Measurements from ENCODE around the gene OR10A7.
A peak's percentile ranks its signal among the peaks of the same experiment; 100 is the strongest.
"Not testable (repeated sequence)": the region's sequence is repeated elsewhere in the genome, so short reads cannot be mapped to it uniquely, and the experiment has no call there.

OR10A7 gene

GRCh38 chr12:55220725-55221124, at the start of gene OR10A7:
OR10A7 (plus strand) TSS chr12:55221025; CDS start chr12:55221025, 0 bp downstream.
- DNase-seq = no peak

- DNase-seq = no peak
Observed at GRCh38 chr12:55171445-55171844, 49.4 kb upstream of the OR10A7 start.

- not testable (repeated sequence) for DNase-seq
Observed at GRCh38 chr12:55171846-55172245, 49.0 kb upstream of the OR10A7 start.

GRCh38 chr12:55172686-55173085, 48.1 kb upstream of the OR10A7 start:
- DNase-seq = no peak

- DNase-seq = no peak
Observed at GRCh38 chr12:55173456-55173855, 47.4 kb upstream of the OR10A7 start.

- DNase-seq = no peak
Observed at GRCh38 chr12:55188573-55188972, 32.3 kb upstream of the OR10A7 start.

GRCh38 chr12:55188974-55189556, 31.8 kb upstream of the OR10A7 start:
- peak; percentile 72 for DNase-seq

GRCh38 chr12:55194382-55194781, 26.4 kb upstream of the OR10A7 start:
- DNase-seq = no peak

- no peak for DNase-seq
Observed at GRCh38 chr12:55226523-55226922, 5.7 kb downstream of the OR10A7 start.

- DNase-seq = no peak
Observed at GRCh38 chr12:55227643-55228042, 6.8 kb downstream of the OR10A7 start.

GRCh38 chr12:55244309-55244708, 23.5 kb downstream of the OR10A7 start, which contains the start of gene OR6C74:
OR6C74 (plus strand) TSS chr12:55244609; CDS start chr12:55247288, 2,679 bp downstream.
- DNase-seq = no peak

GRCh38 chr12:55246159-55246558, 25.3 kb downstream of the OR10A7 start:
- no peak for DNase-seq

GRCh38 chr12:55250944-55251343, 30.1 kb downstream of the OR10A7 start:
- DNase-seq = no peak

GRCh38 chr12:55253281-55253680, 32.5 kb downstream of the OR10A7 start:
- DNase-seq = no peak

GRCh38 chr12:55256831-55257230, 36.0 kb downstream of the OR10A7 start:
- no peak for DNase-seq

- peak; percentile 25 for DNase-seq
Observed at GRCh38 chr12:55258303-55258702, 37.5 kb downstream of the OR10A7 start.
